Measurements from ENCODE around the gene LRRC25.

The LRRC25 gene

DNA sequence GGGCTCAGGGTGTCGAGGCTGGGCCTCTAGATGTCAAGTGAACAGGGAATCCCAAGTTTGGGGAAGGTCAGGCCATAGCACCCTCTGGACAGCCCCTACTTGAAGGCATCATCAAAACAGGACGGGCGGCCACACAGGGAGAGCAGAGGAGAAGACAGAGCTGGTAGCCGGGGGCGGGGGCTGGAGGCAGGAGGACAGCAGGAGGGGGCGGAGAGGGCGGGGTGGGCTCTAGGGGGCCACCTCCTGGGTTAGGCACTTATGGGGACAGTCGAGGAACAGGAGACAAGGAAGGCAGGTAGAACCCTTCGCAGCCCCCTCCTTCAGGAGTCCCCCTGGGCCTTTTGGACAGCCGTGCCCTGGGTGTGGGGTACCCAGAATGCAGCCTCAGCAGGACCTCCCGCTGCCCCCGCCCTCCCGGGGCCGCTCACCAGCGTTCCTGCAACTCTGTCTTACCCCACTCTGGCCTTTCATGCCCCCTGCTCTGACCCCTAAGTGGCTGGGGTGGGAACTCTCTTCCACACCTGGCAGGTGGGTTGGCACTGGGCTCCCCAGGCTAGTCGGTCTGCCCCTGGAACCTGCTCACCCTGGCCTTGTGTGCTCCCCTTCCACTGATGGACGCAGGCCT lies 27.6 kb upstream of the LRRC25 start:
- no peak for DNase-seq (ENCODE audit: extremely low read depth in 1 of 2, low read depth in 1 of 2)

DNA sequence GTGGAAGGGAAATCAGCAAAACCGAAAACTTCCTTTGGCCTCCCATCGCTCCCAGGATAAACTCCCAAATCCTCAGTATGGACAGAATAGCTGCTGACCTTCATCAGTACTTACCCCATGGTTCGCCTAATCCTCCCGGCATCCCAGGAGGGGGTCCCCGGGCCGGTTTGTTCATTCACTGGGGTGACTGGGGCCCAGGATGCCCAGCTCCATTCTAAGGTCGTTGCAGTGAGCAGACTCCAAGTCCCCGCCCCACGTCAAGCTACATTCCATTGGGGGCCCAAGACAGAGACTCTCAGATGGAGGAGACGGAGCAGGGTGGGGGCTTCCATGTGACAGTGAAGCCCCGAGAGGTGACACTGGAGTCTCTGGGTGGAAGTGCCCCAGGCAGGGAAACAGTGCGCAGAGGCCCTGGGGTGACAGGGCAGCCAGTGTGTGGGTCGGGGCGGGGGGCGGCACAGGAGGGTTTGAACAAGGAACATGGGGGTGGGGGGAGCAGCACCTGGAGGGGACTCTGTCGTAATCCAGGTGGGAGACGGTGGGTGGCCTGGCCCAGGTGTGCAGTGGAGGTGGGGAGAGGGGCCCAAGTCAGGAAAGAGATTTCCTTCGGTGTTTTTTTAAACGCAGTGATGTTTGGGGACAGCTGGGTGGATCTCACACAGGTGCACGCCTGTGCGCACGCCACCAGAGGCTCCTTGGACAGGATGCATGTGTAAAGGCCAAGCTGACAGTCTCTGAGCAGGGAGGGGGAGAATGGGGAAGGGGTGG lies 26.9 kb upstream of the LRRC25 start:
- no peak for DNase-seq (ENCODE audit: extremely low read depth in 1 of 2, low read depth in 1 of 2)

DNA sequence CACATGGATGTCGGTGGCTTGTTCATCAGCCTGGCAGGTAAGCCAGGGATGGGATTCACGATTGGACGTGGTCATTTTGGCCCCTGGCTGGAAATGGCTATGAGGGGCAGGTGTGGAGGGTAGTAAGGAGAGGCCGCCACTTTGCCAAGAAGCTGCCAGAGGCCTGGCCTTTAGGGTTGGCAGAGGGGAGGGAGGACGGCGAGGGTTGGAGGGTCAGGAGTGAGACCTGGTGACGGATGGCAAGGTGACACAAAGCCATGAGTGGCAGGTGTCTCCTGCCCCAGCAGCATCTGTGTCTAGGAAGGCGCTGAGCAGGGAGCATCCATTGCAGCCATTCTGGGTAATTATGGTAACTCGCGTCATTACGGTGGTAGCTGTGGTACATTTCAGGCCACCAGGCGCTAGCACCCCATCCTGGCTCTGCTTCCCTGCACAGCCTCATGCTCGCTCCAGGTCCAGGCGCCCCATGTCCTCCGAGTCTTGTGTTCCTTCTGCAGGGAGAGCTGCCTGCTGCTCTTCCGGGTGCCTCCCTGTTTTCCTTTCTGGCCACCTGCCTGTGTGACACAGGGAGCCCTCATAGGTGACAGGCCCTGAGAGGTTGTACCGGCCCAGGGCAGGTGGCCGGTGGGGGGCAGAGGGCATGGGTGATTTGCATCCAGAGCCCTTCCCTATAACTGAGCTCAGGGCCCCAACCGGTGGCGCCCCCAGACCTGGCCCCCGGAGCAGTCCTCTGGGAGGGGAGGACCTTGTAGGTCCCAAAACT lies 26.0 kb upstream of the LRRC25 start:
- DNase-seq (ENCODE audit: extremely low read depth in 1 of 2, low read depth in 1 of 2), result no peak

DNA sequence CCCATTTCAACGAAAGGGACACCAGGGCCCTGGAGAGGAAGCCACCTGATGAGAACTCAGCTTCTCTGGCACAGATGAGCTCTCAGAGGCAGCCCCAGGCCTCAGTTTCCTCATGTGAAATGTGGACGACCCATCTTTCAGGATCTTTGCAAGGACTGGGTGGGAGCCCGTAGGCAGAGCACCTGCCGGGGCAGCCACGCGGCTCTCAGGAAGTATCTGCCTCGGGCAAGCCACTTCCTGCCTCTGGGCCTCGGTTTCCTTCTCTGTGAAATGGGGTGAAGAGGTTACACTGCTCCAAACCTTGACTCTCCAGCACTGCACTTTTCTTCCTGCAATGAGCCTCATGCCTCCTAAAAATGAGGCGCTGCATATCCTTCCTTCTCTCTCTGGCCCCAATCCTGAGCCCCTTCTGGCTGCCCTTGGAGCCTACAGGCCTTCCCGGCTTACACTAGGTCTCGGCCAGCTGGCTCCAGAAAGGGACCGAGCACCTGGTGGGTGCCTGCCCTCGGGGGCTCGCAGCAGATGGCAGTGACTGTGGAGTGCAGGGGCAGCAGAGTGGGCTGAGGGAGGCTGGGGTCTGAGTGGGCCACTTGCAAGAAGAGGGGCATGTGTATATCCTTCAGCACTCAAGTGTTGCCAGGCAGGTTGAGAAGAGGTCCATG lies 25.2 kb upstream of the LRRC25 start:
- DNase-seq (ENCODE audit: extremely low read depth in 1 of 2, low read depth in 1 of 2), result no peak

DNA sequence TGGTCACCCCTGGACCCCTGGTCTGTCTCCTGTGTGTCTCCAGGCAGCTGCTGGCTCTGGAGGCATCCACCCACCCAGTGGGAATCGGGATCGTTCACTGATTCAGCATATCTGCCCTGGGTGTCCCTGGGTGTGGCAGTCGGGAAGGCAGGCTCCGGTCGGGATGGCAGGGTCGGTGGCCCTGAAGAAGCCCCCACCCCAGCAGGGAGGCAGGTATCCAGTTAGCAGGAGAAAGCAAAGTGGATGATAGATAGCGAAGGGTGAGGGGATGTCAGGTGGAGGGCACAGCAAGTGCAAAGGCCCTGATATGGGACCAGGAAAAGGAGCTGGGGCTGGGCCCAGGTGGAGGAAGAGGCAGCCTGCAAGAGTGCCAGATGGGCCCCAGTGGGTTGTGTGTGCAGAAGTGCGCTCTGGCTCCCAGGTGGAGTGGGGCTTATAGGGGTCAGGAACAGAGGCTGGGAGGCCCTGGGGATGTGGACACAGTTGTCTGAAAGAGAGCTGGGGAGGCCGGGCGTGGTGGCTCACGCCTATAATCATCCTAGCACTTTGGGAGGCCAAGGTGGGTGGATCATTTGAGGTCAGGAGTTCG lies 24.0 kb upstream of the LRRC25 start:
- DNase-seq (ENCODE audit: extremely low read depth in 1 of 2, low read depth in 1 of 2), result no peak

DNA sequence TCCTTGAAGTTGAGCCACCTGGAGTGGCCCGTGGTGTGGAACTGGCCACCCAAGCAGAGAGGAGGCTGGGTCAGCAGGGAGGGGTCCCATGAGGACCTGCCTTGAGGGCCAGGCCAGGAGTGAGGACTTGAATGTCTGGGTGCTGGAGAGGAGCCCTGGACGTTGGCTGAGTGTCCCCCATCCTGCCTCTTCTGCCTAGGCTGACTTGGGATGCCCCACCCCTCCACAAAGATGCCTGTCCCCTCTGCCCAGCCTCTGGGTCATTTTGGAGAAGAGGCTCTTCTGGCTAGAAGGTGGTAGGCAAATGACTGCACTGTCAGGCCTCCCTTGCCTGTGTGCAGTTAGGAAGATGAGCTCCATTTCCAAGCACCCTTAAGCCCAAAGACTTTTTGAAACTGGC lies 23.5 kb upstream of the LRRC25 start:
- no peak for DNase-seq (ENCODE audit: extremely low read depth in 1 of 2, low read depth in 1 of 2)

DNA sequence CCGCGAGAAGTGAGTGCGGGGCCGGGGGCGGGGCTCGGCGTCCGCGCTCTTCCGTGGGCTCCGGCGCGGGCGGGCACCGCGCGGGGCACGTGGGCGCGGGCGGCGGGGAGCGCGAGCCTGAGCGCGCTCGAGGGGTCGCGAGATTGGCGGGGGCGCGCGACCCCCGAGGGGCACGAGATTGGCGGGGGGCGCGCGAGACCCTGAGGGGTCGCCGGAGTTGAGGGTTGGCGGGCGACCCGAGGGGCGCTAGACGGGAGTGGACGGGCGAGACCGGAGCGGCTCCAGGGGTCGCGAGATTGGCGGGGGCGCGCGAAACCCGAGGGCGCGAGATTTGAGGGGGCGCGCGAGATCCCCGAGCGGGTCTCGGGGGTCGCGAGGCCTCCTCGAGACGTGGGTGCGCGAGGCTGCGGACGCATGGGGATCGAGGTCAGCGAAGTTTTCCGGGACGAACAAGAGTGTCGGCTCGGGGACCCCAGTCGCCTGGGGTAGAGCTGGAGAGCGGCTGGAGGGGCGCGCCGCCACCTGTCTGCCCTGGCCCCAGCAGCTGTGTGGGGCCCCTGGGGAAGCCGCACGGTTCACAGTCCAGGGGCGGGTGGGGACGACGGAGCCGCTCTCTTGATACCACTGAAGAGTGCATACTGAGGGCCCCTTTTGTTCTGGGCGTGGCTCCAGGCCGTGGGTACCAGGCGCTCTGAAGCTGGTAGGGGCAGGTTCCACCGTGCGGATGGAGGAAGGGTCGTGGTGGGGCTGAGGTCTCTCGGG lies 22.5 kb upstream of the LRRC25 start:
- DNase-seq (ENCODE audit: extremely low read depth in 1 of 2, low read depth in 1 of 2), result no peak

DNA sequence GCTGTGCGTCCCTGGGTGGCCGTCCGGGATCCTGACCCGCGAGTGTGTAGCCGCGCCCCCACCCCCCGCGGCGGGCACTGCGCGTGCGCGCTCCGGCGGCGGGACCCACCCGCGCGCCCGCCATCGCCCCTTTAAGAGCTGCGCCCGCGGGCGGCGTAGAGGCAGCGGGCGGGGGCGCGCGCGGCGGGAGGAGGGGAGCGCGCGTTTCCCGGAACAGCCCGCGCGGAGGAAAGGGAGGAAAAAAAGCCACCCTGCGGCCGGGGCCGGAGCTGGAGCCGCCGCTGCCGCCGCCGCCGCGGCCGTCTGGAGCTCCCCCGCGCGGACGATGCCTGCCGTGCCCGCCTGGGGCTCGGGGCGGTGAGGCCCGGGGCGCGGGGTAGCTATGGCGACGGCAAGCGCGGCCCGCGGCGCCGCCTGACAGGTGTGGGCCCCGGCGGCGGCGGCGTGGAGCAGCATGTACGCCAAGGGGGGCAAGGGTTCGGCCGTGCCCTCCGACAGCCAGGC lies 21.8 kb upstream of the LRRC25 start, which contains the start of gene SSBP4:
SSBP4 (plus strand) TSS at position 204 of the 504 bp plus-strand sequence; CDS start at position 455, 251 bp downstream.
- peak in 1 of 2 donors; percentile 52 for DNase-seq (ENCODE audit: extremely low read depth in 1 of 2, low read depth in 1 of 2)

DNA sequence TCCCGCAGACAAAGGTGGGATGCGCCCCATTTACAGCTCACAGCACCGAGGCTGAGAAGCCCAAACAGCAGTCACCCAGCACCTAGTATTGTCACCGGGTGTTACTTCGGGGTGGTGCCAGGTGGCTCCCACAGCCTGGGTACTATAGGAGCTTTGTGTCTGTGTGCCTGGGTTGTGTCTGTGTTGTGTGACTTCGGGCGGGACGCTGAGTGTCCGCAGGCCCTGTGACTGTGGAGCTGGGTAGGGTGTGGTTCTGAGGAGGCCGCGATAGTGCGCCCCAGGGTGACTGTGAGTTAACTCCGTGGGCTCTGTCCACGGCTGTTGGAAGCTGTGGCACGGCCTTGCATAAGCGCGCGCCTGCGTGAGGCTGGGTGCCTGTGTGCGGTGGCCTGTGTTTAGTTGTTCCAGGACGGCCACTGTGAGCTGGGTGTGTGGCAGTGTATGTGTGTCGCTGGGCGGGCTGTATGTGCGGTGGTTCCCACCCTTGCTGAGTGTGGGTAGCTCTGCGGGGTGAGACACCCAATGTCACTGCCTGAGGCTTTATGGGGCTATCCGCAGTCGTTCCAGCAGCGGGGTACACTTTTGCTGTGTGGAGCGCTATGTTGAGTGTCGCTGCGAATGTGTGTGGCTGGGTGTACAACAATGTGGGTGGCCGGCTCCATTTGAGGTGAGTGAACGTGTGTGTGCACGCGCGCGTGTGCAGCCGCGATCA lies 21.2 kb upstream of the LRRC25 start:
- no peak for DNase-seq (ENCODE audit: extremely low read depth in 1 of 2, low read depth in 1 of 2)

DNA sequence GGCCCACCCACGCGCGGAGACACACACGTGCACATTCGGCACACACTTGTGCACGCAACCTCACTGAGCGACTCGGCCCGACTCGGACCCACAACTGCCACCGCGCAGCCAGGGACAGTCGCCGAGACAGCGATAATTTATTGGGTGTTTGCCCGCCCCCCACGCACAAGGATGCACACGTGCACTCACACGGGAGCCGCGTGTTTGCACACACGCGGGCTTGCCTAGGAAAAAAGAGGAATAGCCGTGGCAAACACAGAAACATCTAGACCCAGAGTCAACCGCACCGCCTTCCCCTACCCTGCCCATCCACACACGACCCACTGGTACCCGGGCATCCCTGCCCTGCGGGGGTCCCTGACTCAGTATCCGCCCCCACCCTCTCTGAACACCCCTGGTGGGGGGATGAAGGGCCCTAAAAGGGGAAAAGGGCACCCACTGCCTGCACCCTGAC lies 20.6 kb upstream of the LRRC25 start:
- DNase-seq (ENCODE audit: extremely low read depth in 1 of 2, low read depth in 1 of 2), result no peak

DNA sequence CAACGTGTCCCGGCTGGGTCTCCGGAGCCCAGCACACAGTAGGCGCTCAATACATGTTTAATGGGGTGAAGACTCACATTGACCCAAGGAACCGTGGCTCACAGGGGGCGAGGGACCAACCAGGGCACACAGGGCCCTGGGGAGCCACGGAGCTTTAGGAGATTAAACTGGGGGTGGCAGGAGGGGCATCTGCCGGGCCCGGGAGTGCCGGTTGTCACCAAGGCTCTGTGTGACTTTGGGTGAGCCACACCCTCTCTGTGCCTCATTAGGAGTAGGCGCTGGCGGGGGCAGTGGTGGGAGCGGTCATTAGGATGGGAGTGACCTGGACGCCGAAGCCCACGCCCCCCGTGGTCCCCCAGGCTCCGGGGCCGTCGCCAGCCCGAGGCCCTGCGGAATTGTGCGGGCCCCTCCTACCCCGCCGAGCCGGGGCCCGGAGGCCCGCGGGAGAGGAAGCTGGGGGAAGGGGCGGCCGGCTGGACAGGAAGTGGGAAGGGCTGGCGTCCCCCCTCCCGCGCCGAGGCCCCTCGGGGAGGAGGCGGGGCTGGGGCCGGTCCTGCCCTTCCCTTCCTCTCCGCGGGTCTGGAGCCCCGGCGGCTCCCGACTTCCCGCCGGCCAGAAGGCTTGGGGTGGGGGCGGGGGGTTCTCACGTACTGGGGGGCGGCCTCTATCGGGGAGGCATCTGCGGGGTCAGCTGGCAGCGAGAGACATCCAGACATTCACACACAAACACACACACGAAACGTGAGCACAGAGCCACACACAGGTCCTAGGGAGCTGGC lies 20.0 kb upstream of the LRRC25 start:
- DNase-seq (ENCODE audit: extremely low read depth in 1 of 2, low read depth in 1 of 2), result no peak

DNA sequence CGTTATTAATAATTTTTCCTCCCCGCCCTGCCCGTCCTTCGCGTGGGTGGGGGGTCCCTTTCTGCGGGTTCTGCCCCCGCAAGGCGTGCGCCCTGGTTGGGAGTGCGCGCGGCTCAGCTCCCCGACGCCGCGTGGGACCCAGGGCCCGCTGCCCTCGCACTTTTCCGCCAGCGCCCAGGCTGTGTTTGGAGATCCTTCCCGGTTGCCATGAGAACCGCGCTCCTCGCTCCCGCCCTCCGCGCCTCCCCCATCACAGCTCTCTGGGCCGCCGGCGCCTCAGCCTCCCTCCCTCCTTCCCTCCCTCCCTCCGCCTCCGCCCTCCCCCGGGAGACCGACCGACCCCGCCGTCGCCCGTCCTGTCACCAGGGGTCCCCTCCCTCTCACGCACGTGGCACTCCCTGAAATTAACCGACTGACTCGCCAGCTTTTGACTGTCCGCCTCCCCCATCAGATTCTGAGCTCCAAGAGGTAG lies 19.4 kb upstream of the LRRC25 start:
- no peak for DNase-seq (ENCODE audit: extremely low read depth in 1 of 2, low read depth in 1 of 2)

DNA sequence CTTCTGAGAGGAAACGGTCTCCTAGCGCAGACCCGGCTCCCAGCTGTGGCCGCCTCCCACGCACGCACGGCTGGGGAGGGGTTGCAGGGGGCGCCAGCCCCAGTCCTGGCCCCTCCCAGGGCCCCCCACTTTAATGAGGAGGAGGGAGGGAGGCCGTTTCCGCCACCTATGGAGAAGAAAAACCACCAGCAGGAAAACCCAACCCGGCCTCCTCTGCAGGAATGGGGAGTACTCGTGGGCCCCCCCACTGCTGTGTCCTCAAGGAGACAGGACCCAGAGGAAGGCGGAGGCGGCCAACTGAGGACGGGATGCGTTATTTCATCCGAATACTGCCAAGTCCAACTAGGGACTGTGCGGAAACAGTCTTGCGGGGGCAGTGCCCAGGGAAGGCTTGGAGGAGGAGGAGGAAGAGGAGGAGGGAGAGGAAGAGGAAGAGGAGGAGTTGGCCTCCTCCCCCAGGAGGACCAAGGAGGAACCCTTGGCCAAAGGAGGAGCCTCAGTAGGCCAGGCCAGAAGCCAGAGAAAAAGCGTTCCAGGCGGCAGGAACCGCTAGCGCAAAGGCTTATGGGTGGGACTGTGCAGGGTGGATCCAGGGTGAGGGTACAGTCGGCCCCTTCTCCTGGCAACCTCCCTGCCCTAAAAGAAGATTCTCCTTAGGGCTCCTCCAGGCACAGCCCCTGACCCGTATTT lies 17.9 kb upstream of the LRRC25 start:
- DNase-seq (ENCODE audit: extremely low read depth in 1 of 2, low read depth in 1 of 2), result no peak

DNA sequence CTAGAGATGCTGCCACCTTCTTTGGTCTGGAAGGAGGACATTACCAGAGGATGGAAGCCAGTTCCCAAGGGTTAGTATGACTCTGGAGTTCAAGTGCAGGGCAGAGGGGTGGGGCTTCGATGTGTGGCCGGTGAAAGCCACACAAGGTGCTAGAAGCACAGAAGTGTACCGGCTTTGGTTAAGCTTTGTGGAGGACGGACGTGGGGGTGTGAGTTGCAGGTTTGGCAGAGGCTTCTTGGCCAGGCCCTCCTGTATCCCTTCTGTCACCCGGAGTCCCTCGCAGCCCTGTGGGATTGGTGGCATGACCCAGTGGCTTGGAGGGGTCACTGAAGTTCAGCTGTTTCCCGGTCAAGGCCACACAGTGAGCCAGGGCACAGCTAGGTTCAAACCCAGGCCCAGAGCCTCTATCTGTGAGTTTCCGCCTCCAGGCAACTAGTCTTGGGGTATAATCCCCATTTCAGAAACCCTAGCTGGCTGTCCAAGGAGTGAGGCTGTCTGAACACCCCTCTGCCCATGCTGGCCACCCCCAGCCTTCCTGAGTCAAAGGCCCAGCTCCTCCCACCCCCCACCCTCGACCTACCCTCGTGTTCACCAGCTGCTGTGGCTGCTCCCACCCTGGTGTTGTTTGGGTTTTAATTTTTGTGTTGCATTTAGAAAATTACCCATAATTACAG lies 17.2 kb upstream of the LRRC25 start:
- DNase-seq (ENCODE audit: extremely low read depth in 1 of 2, low read depth in 1 of 2), result no peak

DNA sequence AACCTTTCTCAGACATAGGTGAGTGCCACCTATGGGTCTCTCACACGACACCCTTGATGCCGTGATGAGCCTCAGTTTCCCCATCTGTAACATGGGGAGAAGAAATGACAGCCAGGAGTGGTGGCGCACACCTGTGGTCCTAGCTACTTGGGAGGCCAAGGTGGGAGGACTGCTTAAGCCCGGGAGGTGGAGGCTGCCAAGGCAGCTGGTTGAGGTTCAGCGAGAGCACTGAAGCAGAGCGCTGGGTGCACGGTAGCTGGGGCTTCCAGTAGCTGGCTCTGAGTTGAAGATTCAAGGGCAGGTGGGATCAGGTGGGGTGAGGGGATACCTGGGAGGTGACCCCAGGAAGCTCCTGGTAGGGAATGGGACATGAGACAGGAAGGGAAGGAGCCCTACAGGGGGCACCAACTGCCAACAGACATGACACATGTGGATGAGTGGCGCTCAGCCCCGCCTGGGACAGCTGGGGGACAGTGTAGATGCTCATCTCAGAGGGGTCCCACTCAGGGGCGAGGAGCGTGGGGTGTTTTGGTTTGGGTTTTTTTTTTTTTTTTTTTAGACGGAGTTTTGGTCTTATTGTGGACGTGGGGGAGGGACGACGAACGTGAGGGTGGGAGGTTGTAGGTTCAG lies 15.3 kb upstream of the LRRC25 start:
- DNase-seq (ENCODE audit: extremely low read depth in 1 of 2, low read depth in 1 of 2), result no peak

DNA sequence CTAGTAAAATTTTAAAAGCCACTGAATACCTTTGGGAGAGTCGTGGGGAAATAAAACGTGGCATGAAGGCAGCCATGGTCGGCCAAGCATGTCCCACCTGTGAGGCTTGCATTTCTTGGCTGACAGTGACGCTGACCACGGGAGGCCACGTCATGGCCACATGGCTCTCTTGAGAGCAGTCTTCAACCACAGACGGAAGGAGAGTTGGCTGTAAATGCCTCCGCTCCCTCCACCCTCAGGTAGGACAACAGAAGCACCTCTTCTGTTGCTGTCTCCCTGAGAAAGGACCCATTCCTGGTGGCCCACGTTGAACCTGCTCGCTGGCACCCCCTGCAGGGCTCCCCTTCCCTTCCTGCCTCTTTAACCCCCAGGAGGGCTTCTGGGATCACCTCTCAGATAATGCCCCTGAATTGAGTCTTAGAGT lies 10.6 kb upstream of the LRRC25 start:
- no peak for DNase-seq (ENCODE audit: extremely low read depth in 1 of 2, low read depth in 1 of 2)

DNA sequence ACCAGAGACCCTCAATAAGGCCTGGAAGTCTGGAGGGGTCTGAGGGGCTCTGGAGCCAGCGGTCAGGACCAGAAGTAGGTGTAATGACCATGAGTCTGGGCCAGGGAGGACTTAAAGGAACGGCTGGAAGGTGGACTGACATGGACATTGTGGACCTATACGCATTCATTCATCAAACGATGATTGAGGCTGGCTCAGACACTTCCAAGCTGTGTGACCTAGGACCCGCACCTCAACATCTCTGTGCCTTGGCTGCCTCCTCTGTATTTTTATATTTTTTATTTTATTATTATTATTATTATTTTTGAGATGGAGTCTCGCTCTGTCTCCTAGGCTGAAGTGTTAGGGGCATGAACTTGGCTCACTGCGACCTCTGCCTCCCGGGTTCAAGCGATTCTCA lies 9.3 kb upstream of the LRRC25 start:
- DNase-seq (ENCODE audit: extremely low read depth in 1 of 2, low read depth in 1 of 2), result no peak
